ENCODE results near the gene PRTN3.
"Not testable (repeated sequence)": the region's sequence is repeated elsewhere in the genome, so short reads cannot be mapped to it uniquely, and the experiment has no call there.

GRCh38 chr19:820212-820611 lies 20.6 kb upstream of the PRTN3 start:
- TF ChIP-seq, protein P1, sequence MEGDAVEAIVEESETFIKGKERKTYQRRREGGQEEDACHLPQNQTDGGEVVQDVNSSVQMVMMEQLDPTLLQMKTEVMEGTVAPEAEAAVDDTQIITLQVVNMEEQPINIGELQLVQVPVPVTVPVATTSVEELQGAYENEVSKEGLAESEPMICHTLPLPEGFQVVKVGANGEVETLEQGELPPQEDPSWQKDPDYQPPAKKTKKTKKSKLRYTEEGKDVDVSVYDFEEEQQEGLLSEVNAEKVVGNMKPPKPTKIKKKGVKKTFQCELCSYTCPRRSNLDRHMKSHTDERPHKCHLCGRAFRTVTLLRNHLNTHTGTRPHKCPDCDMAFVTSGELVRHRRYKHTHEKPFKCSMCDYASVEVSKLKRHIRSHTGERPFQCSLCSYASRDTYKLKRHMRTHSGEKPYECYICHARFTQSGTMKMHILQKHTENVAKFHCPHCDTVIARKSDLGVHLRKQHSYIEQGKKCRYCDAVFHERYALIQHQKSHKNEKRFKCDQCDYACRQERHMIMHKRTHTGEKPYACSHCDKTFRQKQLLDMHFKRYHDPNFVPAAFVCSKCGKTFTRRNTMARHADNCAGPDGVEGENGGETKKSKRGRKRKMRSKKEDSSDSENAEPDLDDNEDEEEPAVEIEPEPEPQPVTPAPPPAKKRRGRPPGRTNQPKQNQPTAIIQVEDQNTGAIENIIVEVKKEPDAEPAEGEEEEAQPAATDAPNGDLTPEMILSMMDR (conservative IDR thresholded peaks at IDR 0.05; ENCODE audit: low read length): not testable (repeated sequence)
- TF ChIP-seq EZH2phosphoT487 (IDR thresholded peaks at IDR 0.05; ENCODE audit: borderline replicate concordance): not testable (repeated sequence)

All from Loucy (cell line).